Mesenteric fat pad (tissue), 1 donor: ENCODE measurements around the gene CLK4. TPM values are rescaled to one million over a fixed set of nuclear protein-coding genes. Genes with fewer than 3 reads are reported as not detected.

Experiments used
- DNase-seq: peaks from one replicate; pipeline ENCODE4 v3.0.0-alpha.2; 2020; ENCODE audit warnings: low spot score
- long read RNA-seq: library from polyadenylated mRNA; unstranded; transcript quantifications from one replicate; pipeline ENCODE4 v2.0.0, GENCODE V29; 2020
- total RNA-seq: library from RNA; stranded (reverse); fragmentation: NEBNext Ultra II Directional; extraction: Animal tissue kit (Norgen Biotek cat#: 25700); gene quantifications from one replicate; pipeline ENCODE4 v1.2.1, GENCODE V29; 2021
- donor health status: DM: yes; HTN: yes; CAD: no.

Gene CLK4
- total RNA-seq, result 25.7 TPM
- long read RNA-seq, transcript CLK4-208 (2 exons, 1,690 nt), result minor isoform, 5 of 44 reads
- long read RNA-seq, transcript CLK4-201 (13 exons, 2,568 nt), result major isoform, 16 of 44 reads
- long read RNA-seq, partial matches to known transcripts, result 4 of 44 reads
- long read RNA-seq, other reads (novel, unspliced or antisense), result 19 of 44 reads

DNA sequence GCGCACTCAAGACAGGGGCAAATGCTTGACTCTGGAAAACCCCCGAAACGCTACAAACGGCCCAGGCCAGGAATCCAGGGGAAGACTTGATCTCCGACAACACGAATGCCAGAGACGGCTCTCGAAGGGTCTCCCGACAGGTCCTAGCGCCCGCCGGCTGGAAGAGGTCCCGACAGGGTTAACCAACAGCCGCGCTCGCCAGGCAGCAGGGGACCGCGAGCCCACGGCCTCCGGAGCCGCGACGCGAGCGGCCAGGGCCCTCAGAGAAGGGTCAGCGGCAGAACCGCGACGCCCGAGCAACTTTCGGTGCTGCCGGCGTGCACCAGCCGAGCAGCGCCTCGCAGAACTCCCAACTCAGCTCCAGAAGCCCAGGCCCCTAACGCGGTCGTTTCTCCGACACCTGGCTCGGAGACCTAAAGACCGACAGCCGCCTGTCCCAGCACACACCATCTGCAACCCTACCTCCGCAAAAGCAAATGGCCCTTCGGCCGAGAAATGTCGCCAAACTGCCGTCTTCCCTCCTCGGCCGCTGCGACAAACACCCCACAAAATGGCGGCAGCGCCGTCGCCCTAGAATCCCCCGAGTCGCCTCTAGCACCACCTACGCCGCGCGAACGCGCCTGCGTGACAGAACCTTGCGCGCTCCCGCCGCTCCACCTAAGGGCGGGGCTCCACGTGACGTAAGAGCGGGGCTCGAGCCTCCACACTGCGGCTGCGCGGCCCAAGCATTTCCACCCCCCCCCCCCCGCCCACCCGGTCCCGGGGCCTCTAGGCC is at the start of gene CLK4:
TSS of gene CLK4 (minus strand) at position 567 of the 775 bp plus-strand sequence. CDS start 3,634 bp downstream, outside the sequence.
- peak; percentile 98 for DNase-seq

DNA sequence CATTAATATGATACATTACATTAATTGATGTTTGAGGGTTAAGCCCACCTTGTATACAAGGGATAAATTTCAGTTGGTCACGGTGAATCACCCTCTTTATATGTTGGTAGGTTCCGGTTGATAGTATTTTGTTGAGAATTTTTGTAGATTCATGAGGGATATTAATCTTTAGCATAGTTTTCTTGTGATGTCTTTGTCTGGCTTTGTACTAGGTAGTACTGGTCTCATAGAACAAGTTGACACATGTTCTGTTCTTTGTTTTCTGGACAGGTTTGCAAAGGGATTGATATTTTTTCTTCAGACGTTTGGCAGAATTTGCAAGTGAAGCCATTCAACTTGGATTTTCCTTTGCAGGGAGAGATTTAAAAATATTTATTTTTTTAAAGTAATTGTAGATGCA is 49.1 kb upstream of the CLK4 start:
- no peak for DNase-seq

DNA sequence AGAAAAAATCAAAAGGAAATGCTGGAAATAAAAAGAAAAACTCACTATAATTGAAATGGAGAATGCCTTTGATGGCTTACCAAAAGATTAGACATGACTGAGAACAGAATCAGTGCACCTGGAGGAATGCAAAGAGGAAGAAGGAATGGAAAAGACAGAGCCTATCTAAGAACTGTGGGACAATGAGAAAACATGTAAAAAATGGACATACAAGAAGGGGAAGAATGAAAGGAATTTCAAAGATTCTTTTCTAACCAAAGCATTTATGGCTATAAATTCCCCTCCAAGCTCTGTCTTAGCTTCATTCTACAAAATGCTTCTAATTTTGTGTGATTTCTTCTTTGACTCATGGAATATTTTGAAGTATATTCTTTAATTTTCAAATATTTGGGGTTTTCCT is 47.5 kb upstream of the CLK4 start:
- no peak for DNase-seq

DNA sequence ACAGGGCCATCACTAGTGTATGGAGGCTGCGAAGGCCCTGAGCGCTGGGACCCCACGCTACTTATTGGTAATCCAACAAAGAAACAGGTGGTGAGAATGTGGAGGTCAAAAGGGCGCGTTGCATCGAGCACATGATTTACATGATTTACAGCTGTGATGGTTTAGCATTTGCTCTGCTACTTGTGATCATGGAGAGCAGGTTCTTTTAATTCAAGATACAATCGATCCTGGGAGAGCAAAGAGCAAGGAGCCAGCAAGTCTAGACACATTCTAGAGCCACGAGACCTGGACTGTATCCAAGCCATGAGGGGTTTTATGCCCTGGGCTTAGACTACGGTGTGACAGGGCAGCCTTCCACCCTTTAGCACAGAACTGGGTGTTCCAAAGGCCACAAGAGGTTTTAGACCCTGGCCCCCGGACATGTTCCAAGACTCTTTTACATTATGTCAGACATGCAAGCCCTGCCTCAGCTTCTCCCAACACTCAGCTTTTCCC is 47.0 kb upstream of the CLK4 start:
- no peak for DNase-seq

DNA sequence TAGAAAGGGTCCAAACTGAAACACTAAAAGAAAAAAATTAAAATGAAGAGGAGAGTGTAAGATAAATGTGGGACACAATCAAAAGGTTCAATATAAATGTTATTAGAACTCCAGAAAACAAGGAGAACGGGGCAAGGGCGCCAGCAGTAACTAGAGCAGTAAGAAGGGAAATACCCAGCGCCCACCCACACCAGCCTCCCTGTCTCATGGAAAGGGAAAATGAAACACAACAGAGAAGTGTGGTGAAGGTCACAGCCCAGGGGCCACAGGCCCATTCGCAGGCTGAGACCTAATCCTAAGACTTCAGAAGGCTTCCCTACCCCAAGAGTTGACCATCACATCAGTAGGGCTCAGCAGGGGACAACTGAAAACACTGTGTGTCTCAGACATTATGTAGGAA is 45.8 kb upstream of the CLK4 start:
- no peak for DNase-seq

DNA sequence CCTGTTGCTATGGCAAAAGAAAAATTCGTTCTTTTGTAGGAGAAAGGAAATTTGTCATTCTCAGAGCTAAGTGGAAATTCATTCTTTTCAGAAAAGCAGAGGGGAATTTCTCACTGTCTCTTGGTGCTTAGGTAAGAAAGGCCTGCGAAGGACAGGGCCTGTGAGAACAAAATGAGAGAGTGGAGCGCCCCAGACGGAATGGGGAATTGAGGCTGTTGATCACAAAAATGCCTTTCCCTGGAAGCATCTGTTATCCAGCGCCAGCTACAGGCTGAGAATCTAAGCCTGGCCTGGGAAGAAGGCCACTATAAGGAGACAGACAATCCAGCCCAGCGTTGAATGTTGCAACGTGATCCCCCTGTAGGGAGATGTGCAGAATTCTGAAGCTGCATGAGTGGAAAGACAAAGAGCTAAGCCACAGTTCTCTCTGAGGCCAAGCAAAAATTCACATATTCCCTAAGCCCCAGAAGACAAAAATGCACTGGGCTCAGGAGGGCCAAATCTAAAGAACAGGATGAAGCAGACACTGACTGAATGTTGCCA is 44.8 kb upstream of the CLK4 start:
- no peak for DNase-seq

DNA sequence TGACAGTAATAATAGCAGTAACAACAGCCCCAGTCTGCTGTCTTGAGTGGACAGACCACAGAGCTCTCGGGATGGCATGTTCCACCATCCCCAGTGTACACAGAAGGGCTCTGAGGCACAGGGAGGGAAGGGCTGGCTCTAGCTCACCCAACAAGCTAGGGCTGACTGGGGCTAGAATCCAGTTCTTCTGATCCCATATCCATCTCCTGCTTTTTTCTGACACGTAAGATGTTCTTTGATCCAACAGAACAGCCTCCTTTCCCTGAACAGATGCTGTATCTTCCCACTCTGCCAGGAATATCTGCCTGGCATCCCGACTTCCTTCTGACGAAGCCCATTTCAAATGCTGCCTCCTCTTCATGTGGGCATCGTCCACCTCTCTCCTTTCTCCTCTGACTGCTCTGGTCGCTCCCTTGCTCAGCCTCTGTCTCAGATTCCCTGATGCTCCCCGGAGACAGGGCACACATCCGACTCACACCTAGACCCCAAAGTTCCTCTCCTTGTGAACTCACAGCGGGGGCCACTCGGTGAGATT is 43.6 kb upstream of the CLK4 start:
- no peak for DNase-seq

DNA sequence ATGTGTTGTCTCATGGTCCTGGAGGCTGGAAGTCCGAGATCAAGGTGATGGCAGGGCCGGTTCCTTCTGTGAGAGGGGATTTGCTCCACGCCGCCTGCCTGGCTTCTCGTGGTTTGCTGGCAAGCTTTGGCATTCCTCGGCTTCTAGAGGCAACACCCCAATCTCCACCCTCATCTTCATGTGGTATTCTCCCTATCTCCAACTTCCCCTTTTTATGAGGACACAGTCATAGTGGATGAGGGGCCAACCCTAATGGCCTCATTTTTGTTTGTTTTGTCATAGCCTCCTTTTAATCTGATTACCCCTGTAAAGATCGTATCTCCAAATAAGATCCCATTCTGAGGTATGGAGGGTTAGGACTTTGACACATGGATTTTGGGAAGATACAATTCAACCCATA is 41.7 kb upstream of the CLK4 start:
- DNase-seq, result no peak

DNA sequence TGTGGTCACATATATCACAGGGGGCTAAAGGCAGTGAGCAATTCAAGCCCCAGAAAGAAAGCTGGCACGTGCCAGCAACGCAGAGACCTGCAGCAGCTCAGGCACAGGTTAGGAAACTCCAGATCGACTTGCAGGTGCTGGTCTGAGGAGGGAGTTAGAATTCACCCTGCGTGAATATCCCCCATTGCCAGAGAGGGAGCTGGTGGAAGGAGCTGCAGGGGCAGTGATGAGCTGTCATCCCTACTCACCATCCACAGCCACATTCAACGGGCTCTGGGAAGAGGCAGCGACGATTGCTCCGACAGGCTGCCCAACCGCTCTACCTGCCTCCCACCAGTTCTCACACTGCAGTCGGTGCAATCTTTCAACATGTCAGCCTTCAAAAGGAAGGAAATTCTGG is 40.8 kb upstream of the CLK4 start:
- DNase-seq, result no peak

DNA sequence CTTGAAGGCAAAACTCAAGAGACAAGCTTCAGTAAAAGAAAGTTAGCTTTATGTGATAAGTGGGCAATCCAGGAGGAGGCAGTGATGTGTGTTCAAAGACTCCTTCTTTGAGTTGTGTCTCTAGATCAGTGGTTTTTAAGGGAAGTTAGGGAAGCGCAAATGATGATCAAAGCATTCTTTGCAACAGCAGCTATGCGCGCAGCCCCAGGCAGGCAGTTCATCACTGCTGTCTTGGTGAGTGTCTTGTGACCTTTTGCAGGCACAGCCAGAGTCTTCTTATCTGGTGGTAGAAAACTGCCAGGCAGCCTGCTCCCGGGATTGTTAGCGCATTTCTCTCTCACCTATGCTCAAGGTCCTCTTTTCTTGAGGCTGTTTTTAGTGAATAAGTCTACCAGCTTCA is 40.3 kb upstream of the CLK4 start:
- peak; percentile 81 for DNase-seq

DNA sequence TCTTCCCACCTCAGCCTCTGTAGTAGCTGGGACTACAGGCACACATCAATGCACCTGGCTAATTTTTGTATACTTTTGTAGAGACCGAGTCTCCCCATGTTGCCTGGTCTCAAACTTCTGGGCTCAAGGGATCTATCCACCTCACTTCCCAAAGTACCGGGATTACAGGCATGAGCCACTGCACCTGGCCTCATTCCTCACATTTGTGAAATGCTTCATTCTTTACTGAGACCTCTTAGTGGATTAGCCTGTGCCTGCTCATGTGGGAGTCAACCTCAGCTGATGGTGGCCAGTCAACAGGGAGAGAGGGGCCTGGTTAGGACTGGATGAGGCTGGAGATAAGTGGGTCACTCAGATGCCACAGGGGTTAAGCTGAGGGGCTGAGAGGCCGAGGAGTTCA is 37.3 kb upstream of the CLK4 start:
- DNase-seq, result no peak

DNA sequence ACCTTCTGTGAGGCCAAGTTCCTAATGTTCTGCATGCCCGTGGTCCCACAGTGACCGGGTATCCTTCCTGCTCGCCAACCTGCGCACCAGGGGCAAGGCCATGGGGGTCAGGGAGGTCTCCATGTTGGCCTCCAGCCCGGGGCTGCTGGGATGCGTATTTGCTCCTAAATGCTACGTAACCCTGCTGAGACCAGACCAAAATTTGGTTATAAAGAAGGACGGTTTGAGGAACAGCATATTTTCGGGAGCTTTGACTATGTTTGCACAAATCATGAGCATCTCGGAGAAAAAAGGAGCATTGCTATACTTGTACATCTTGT is 35.7 kb upstream of the CLK4 start:
- no peak for DNase-seq

DNA sequence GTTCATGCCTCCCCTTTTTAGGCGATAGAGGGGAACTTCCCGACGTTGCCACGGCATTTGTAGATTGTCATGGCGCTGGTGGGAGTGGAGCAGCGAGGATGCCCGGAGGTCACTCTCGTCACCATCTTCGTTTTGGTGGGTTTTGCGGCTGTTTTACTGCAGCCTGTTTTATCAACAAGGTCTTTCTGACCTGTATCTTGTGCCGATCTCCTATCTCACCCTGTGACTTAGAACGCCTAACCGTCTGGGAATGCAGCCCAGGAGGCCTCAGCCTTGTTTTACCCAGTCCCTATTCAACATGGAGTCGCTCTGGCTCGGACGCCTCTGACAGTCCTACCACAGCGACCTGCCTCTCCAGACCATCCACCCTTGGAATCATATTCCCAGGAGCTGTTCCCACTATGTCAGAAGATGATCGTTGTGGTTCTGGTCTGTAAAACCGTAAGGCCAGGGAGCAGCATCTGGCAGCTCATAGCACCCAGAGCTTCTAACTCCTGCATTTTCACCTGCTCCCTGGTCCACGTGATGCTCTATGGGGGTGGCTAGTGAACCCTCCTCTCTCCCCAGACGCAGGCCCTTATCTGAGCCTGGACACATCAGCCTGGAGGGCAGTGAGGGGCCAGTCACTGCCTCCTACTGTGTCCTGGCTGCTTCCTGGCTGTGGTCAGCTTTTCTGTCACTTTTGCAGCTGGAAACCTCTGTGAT is 35.1 kb upstream of the CLK4 start:
- DNase-seq, result no peak

DNA sequence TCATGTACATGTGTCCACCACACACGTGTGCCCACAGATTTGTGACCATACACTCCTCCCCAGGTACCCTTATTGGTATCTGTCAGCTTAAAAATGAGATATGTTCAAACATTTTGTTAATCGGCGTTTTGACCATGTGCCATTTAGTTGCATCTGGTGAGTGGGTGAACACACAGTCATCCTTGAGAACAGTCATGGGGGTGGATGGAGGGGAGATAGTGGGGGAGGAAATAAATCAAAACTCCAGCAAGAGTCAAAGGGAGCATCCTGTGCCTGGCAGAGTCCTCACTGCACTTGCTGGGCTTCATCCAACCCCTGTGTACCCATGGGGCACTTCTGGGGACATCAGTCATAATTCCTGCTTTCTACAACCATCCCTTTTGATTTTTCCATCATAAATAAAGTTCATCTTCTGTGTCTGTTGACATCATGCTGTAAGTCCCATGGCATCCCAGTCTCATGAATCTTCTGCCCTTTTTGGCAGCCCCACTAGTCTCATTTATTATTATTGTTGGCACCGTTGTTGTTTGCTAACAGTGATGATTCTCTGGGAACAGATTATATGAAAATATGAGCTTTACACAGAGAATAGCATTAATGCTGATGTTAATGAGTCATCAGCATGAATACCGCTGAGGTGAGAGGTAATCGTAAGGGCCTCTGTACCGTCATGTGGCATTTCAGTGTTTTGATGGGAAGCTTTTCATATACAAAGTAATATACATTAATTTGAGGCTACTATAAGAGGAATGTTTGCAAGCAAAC is 24.4 kb upstream of the CLK4 start:
- DNase-seq, result no peak

DNA sequence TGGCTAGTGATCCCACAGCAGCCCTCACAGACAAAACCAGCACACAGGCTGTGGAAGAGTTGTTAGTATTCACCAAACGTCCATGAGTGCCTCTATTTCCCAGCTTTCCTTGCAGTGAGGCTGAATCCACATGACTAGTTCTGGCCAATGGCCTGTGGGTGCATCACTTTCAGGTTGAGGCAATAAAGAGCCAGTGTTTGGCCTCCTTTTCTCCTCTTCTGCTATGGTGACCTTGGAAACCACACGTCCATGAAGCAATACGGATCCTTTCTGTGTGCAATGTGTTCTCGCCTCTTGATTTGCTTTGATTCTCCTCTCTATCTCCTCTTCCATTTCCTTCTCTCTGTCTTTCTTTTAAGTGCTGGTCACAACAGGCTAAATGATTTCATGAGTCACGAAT is 23.4 kb upstream of the CLK4 start:
- DNase-seq, result peak; percentile 16

DNA sequence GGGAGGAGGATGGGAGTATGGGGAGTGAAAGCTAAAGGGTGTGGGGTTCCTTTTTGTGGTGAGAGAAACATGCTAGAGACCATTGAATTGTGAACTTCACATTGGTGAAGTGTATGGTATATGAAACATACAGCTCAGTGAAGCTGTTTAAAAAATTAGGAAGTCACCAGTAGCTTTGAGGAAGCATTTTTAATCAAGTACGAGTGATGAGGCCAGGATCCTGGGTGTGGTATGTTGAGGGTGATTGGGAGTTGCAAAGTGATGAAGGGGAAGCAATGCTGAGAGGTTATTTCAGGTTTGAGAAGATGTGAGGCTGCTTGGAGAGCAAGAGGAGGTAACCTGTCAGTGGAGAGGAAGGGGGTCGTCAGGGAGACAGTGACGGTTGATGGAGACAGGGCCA is 22.7 kb upstream of the CLK4 start:
- DNase-seq, result no peak

DNA sequence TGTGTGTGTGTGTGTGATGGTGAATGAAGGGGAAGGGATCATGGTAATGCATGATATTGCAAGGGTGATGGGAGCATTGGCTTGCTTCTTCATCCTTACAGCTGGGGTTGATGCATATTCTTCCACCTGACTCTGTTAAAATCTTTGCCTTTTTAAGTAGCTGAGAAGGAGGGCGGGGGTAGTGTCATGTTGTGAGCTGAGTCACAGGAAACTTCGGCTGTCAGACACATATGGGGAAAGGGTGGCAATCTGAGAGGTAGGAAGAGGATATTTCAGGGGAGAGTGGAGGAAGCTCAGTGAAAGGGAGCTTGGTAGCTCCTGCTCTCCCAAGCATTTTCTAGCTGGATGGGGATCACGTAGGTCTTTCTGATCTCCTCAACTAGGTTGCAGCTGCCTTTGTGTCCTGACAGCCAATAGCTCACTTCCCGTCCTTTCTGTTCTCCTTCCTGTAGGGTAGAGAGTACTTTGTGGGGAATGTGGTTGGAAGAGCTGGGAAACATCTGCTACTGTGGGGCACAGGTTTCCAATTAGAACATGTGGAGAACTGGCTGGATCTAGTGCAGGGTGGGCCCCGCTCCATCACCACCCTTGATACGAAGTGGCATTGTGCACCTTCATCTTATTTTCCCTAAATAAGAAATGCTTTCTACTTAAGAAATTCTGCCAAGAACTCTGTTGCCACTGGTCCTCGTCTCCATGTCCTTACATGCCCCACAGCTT is 18.1 kb upstream of the CLK4 start:
- DNase-seq, result no peak

DNA sequence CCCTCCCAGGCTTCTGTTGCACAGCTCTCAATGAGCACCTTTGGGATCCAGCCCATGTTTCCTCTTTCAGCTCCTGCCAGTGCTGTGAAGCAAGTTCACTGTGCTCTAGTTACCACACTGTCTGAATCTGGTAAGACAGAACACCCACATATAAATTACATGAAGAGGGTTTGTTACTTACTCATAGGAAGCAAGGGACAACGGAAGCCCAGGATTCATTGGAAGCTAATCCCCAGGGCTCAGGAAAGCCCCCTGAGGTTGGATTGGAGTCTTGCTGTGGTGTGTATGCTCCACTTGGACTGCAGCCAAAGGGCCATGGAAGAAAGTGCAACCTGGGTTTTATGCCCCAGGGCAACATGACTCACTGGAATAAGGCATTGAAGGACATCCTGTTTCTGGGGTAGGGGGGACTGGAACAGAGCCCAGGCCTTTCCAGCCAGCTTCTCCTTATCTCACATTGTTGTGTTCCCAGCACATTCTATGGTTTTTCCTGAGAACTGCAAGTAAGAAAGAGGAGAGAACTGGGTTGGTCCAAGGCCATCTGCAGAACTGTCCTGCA is 15.6 kb upstream of the CLK4 start:
- no peak for DNase-seq

DNA sequence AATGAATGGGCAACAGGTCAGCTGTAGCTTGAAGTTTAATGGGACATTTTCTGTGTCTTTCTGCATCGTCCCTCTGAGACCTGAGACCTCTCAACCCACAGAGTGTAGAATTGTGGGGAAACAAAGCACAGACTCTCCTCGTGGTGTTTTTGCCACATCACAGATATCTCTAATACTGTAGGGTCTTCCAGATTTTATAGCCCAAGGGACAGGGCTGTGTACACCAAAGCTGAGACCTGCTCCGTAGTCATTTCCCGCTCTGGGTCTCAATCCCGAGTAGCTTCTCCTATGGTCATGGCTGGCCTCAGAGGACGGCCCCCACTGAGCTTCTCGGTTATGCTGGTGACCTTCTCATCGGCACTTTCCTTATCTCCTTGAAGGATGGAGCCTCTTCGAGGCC is 14.9 kb upstream of the CLK4 start:
- no peak for DNase-seq

DNA sequence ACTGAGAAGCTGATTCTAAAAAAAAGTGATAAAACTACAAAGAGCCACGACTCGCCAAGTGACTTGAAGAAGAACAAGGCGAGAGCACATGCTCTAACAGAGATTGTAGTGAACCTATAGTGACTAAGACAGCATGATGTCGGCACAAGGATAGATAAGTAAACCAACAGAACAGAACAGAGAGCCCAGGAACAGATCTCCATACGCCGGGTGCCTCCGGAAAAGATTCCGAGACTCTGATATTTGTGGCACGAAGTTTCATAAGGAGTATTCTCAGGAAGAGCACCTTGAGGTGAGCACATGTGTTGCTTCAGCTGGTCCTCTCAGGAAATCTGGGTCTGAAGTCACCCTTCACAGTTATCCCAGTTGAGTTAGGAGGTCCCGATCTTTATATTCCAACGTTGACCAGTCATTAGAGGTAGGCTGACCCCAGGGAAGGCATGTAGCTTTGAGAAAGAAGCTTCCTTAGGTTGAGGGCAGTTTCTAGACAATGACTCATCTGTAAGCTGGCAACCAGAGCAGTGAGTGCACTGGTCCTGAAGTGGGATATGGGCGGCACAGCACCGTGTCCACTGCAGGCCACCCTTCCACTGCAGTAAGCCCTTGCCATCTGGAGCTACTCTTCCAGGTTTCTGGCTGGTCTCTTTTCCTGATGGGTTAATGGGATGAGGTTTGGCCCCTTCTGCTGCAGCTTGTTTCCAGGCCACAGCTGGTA is 13.6 kb upstream of the CLK4 start:
- DNase-seq, result no peak
